ENCODE data around the gene ART4.

DNA sequence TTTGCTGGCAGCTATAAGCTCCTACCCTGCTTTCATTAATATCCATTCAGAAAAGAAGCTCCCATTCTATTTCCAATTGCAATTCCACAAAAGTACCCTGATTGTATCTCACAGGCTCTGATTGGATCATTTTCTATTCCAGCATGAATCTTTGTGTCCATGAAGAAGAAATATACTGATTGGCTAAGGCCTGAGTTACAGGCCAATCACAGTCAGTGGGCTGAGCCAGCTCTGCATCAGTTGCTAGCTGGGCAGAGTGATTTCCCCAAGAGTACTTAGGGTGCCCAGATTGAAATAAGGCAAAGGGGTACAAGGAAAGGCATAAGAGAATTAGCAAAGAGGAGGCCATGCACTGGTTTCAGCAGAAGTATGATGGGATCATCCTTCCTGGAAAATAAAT lies 14.4 kb downstream of the ART4 start:
- TF ChIP-seq, protein P1, sequence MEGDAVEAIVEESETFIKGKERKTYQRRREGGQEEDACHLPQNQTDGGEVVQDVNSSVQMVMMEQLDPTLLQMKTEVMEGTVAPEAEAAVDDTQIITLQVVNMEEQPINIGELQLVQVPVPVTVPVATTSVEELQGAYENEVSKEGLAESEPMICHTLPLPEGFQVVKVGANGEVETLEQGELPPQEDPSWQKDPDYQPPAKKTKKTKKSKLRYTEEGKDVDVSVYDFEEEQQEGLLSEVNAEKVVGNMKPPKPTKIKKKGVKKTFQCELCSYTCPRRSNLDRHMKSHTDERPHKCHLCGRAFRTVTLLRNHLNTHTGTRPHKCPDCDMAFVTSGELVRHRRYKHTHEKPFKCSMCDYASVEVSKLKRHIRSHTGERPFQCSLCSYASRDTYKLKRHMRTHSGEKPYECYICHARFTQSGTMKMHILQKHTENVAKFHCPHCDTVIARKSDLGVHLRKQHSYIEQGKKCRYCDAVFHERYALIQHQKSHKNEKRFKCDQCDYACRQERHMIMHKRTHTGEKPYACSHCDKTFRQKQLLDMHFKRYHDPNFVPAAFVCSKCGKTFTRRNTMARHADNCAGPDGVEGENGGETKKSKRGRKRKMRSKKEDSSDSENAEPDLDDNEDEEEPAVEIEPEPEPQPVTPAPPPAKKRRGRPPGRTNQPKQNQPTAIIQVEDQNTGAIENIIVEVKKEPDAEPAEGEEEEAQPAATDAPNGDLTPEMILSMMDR (IDR thresholded peaks at IDR 0.05), result no peak
- no peak for TF ChIP-seq POLR2A (IDR thresholded peaks at IDR 0.05)

All from heart left ventricle (tissue), 13 donors.